Esophagus (tissue), 2 donors: ENCODE results near the gene HBEGF. TPM values are rescaled to one million over a fixed set of nuclear protein-coding genes. Genes with fewer than 3 reads are reported as not detected.

Source experiments
- H3K27ac ChIP-seq, 2 donors: one replicate each; pipeline ENCODE4 v1.5.1; 2013; ENCODE audit warnings: low read depth in 2 of 2, mild to moderate bottlenecking in 2 of 2, inconsistent platforms in 1 of 2, low read length in 1 of 2, moderate library complexity in 1 of 2
- H3K27me3 ChIP-seq, 2 donors: one replicate each; pipeline ENCODE4 v1.6.1; 2013; ENCODE audit warnings: low read length in 2 of 2, control low read depth in 1 of 2, mild to moderate bottlenecking in 1 of 2; ENCODE audit not compliant: insufficient read depth in 2 of 2, control insufficient read depth in 1 of 2
- H3K36me3 ChIP-seq, 2 donors: one replicate each; pipeline ENCODE4 v1.6.1; 2013; ENCODE audit warnings: low read length in 1 of 2; ENCODE audit not compliant: control insufficient read depth in 2 of 2, insufficient read depth in 2 of 2
- H3K4me1 ChIP-seq, 2 donors: one replicate each; pipeline ENCODE4 v1.6.1; 2013; ENCODE audit warnings: low read length in 1 of 2; ENCODE audit not compliant: control insufficient read depth in 2 of 2, insufficient read depth in 2 of 2
- H3K4me3 ChIP-seq, 2 donors: one replicate each; pipeline ENCODE4 v1.5.1; 2013; ENCODE audit warnings: low read length in 2 of 2, mild to moderate bottlenecking in 2 of 2, low read depth in 1 of 2, moderate library complexity in 1 of 2
- H3K9me3 ChIP-seq, 2 donors: one replicate each; pipeline ENCODE4 v1.6.1; 2013; ENCODE audit warnings: mild to moderate bottlenecking in 2 of 2, low read depth in 1 of 2, low read length in 1 of 2, moderate library complexity in 1 of 2; ENCODE audit not compliant: control insufficient read depth in 2 of 2, insufficient read depth in 1 of 2
- WGBS, 2 donors: extraction: QIAGEN DNeasy Blood & Tissue Kit; methylation state at CpG; one replicate each; pipeline ENCODE4 v1.1.7; 2013; 5-methylcytosine and 5-hydroxymethylcytosine counted together
- polyA plus RNA-seq, 2 donors: library from polyadenylated mRNA; stranded (reverse); fragments of 200-250 nt; gene quantifications; one replicate each; pipeline ENCODE4 v1.2.3, GENCODE V29; 2013
- donor health status: healthy with polysubstance abuse.
- donor health status: Bipolar disorder and iron deficiency.

HBEGF gene
- polyA plus RNA-seq, 2 donors: 9.3 to 23.5 TPM

DNA sequence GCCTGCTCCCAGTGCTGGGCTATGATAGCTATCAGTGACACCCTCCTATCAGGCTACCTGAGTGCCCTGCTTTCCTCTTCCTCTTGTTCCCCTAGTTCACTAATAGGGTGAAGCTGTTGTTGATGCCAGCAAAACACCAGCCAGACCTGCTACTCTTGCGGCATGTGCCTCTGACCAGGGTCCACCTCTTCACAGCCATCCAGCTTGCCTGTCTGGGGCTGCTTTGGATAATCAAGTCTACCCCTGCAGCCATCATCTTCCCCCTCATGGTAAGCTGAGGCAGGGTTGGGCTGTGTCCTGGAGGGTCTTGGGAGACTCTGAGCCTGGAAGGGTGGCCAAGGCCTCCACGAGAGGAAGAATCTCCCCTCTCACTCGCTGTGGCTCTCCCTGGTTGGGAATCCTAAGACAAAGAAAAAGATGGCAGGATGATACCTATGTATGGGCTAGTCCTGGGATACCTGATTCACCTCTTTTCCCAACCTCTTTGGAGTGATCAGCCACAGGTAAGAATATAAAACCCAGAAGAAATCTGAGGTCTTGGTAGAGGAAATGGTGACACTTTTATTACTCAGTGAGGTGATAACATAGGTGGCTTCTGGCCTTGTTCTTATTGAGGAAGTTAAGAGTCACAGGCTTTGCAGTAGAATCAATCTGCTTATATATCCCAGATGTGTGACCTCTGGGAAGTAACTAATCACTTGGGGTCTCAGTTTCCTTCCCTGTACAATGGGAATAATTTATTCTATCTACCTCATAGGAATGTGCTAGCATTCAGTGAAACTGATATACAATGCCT lies 25.2 kb upstream of the HBEGF start:
- whole genome bisulfite sequencing, 2 donors: 87 to 93% methylated on average over 3 of the region's 3 CpGs
- Histone ChIP-seq H3K9me3 (no peaks in the 10 kb centered on the region), H3K4me1 (peaks cover 0 to 13% of the 10 kb centered on the region in 2 donors), H3K4me3 (no peak overlapping the region), H3K27me3 (no peaks in the 10 kb centered on the region), H3K27ac (peak overlapping the region in 1 of 2 donors; percentile 3), H3K36me3 (no peaks in the 10 kb centered on the region)

DNA sequence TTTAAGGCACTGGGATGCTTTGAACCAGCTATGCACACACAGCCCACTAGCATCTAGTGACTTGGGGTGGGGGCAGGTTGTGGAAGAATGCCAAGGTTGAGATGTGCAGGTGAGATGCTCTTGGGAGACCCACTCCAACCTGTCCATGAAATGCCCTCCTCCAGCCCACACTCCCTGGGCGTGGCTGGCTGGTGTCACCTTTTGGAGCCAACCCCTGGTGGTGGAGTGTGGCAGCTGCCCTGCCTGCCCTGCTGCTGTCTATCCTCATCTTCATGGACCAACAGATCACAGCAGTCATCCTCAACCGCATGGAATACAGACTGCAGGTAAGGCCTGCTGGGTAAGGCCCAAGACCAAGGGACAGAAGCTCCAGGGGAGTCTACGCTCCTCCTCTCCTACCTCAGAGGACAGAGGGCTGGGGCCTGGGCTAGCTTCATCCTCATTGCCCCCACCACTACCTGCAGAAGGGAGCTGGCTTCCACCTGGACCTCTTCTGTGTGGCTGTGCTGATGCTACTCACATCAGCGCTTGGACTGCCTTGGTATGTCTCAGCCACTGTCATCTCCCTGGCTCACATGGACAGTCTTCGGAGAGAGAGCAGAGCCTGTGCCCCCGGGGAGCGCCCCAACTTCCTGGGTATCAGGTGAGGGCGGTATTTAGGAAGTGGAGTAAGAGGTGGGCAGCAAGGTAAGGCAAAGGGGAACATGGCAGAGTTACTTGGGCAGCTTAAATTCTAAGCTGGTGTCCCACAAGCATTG lies 21.0 kb upstream of the HBEGF start:
- H3K9me3 ChIP-seq: no peaks in the 10 kb centered on the region
- WGBS, 2 donors: 85 to 91% methylated on average over 8 of the region's 8 CpGs
- H3K4me1 ChIP-seq: peaks cover 0 to 17% of the 10 kb centered on the region in 2 donors
- H3K36me3 ChIP-seq: no peaks in the 10 kb centered on the region
- no peak overlapping the region for H3K4me3 ChIP-seq
- H3K27me3 ChIP-seq: no peaks in the 10 kb centered on the region
- peak overlapping the region in 1 of 2 donors; percentile 71 for H3K27ac ChIP-seq

DNA sequence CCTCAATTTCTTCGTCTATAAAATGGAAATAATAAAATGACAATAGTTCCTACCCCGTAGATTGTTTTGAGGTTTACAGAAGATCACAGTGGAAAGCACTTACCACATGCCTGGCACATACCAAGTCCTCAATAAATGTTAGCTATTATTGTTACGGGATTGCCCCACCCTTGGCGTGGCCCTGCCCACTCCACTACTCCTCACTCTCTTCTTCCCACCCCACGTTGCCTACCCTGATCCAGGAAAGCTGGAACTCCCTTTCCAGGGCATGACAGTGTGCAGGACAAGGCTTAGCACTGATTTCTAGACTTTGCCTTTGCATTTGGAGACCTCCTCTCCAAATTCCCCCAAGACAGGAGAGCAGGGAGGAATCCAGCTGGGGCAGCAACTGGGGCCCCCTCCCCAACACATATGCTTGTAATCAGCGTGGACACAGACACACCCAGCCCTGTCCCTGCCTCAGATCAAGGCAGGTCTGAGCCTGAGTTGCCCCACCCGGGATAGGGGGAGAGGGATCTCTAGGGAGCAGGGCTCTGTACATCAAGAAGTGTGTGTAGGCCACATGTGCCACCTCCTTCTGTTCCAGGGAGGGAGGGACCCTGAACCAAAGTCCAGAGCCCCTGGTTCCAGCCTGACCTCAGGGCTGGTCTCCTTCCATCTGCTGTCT lies 20.3 kb upstream of the HBEGF start:
- Histone ChIP-seq H3K4me3 (no peak overlapping the region), H3K36me3 (no peaks in the 10 kb centered on the region), H3K9me3 (no peaks in the 10 kb centered on the region), H3K4me1 (peaks cover 0 to 17% of the 10 kb centered on the region in 2 donors), H3K27me3 (no peaks in the 10 kb centered on the region), H3K27ac (peak overlapping the region in 1 of 2 donors; percentile 71)
- 56 to 58% methylated on average over 7 of the region's 7 CpGs for WGBS, 2 donors

DNA sequence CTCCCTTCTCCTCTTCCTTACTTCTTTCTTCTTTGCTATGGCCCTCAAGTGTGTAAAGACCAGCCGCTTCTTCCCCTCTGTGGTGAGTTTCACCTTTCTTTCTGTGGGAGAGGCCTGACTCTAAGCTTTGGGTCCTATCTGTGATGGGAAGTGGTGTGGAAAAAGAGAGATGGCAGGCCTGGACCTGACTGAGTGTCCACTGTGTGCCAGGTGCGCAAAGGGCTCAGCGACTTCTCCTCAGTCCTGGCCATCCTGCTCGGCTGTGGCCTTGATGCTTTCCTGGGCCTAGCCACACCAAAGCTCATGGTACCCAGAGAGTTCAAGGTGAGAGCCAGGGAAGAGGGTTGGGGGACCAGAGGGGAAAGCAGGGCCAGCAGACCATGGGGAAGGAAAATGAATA lies 19.5 kb upstream of the HBEGF start:
- H3K27me3 ChIP-seq: no peaks in the 10 kb centered on the region

DNA sequence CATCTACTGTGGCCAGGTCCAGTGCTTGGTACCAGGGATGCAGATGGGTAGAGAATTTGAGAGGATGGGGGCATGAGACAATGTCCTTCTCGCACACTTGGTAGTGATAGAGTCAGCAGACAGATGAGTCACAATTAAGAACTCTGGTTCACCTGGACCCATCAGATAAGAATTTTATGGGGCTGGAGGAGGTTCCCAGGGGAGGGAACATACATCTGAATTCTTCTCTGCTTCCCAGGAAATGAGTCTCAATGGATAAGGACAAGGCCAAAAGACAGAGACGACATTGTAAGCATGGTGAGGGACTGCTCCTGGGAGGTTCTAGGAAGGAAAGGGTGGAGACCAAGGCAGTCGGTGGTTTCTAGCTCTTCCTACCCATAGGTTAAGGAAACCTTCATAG lies 18.9 kb upstream of the HBEGF start:
- H3K27me3 ChIP-seq: no peaks in the 10 kb centered on the region

More for the DNA sequence above, 19.5 kb upstream of the HBEGF start:
- Histone ChIP-seq H3K4me3 (no peak overlapping the region), H3K9me3 (no peaks in the 10 kb centered on the region), H3K4me1 (peaks cover 0 to 17% of the 10 kb centered on the region in 2 donors), H3K36me3 (no peaks in the 10 kb centered on the region), H3K27ac (no peak overlapping the region)
- 93 to 96% methylated on average over 4 of the region's 4 CpGs for WGBS, 2 donors

DNA sequence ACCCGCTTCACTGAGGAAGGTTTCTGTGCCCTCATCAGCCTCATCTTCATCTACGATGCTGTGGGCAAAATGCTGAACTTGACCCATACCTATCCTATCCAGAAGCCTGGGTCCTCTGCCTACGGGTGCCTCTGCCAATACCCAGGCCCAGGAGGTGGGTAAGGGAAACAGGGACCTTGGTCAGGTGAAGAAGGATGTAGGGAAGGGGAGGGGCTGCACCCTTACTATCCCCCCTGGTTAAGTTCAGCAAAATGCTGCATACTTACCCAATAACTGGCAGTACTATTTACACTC lies 18.0 kb upstream of the HBEGF start:
- no peaks in the 10 kb centered on the region for H3K9me3 ChIP-seq
- no peak overlapping the region for H3K4me3 ChIP-seq
- 92% methylated on average over 3 of the region's 3 CpGs for WGBS, 2 donors

More for the DNA sequence above, 18.9 kb upstream of the HBEGF start:
- Histone ChIP-seq H3K36me3 (no peaks in the 10 kb centered on the region), H3K27ac (no peak overlapping the region), H3K4me3 (no peak overlapping the region), H3K4me1 (peaks cover 0 to 17% of the 10 kb centered on the region in 2 donors), H3K9me3 (no peaks in the 10 kb centered on the region)
- WGBS, 2 donors: 70 to 76% methylated on average over 3 of the region's 3 CpGs

GRCh38 chr5:140363631-140364471 lies 17.4 kb upstream of the HBEGF start:
- Histone ChIP-seq H3K27me3 (no peaks in the 10 kb centered on the region), H3K4me3 (peak overlapping the region; percentile 33 to 44), H3K27ac (no peak overlapping the region), H3K4me1 (peaks cover 0 to 17% of the 10 kb centered on the region in 2 donors), H3K36me3 (no peaks in the 10 kb centered on the region), H3K9me3 (no peaks in the 10 kb centered on the region)
- WGBS, 2 donors: 62 to 65% methylated on average over 20 of the region's 20 CpGs

More for the DNA sequence above, 18.0 kb upstream of the HBEGF start:
- Histone ChIP-seq H3K27me3 (no peaks in the 10 kb centered on the region), H3K4me1 (peaks cover 0 to 17% of the 10 kb centered on the region in 2 donors), H3K36me3 (no peaks in the 10 kb centered on the region), H3K27ac (no peak overlapping the region)

DNA sequence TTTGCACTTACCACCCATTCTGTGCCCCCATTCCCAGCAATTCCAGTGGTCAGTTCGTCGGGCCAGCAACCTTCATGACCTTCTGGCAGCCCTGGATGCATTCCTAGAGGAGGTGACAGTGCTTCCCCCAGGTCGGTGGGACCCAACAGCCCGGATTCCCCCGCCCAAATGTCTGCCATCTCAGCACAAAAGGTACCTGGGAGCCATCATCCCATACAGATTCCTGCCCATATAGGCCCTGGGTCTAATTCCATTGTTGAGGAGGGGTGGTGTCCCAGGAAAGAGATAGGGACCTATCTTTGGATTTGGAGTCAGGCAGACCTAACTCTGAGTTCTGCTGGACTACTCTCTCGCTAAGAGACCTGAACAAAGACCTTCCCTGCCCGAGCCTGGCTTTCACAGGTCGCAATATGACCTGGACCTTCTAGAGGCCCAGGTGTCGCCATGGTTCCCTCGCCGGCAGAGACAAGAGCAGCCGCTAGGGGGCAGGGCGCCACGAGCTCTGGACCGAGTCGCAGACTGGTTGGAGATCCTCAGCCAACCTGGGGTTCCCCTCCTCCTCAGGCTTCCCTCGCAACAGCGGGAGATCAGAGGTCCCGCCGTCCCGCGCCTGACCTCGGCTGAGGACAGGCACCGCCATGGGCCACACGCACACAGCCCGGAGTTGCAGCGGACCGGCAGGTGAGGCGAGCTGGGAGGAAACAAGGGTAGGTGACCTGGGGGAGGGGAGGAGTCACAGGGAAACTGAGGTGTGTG lies 16.6 kb upstream of the HBEGF start:
- whole genome bisulfite sequencing, 2 donors: 12% methylated on average over 29 of the region's 29 CpGs
- H3K4me1 ChIP-seq: peaks cover 0 to 16% of the 10 kb centered on the region in 2 donors
- H3K27ac ChIP-seq: no peak overlapping the region
- H3K27me3 ChIP-seq: no peaks in the 10 kb centered on the region
- H3K9me3 ChIP-seq: no peaks in the 10 kb centered on the region
- no peaks in the 10 kb centered on the region for H3K36me3 ChIP-seq
- peak overlapping the region; percentile 33 to 44 for H3K4me3 ChIP-seq
